Endothelial cell of umbilical vein (primary cell): ENCODE data around the gene LIN54. TPM values are rescaled to one million over a fixed set of nuclear protein-coding genes. Genes with fewer than 3 reads are reported as not detected.

ENCODE experiments used
- BruUV-seq: library from RNA; stranded (reverse); fragments of 400-500 nt; replicated peaks from 2 replicates; lab custom pipeline; 2021; lab: Mats Ljungman, UMichigan
- CTCF ChIA-PET: fragments of 300-600, 350-600 bp; sonication (Branson Sonifier 250); formaldehyde crosslinking; loops from one replicate; lab custom pipeline; 2021; ENCODE audit warnings: antibody characterized with exemption, inconsistent platforms; lab: Charles Lee
- POLR2A ChIA-PET: fragments of 300-600, 350-600 bp; sonication (Branson Sonifier 250); formaldehyde crosslinking; loops from one replicate; lab custom pipeline; 2021; ENCODE audit warnings: antibody characterized with exemption, inconsistent platforms; lab: Charles Lee
- DNase-seq: peaks from one replicate; pipeline ENCODE4 v3.0.0-alpha.2; 2011; ENCODE audit warnings: low read depth, low spot score
- FAIRE-seq: peaks from 2 replicates; lab custom pipeline; 2011; peaks lifted over from hg19 to GRCh38; lab: Jason Lieb, UNC
- H2AFZ ChIP-seq: 2 replicates; pipeline ENCODE4 v1.6.0; 2012; ENCODE audit warnings: low read depth, low read length, control low read depth, inconsistent platforms
- H3K27ac ChIP-seq: 2 replicates; pipeline ENCODE4 v1.5.1; 2011; ENCODE audit warnings: low read depth, mild to moderate bottlenecking, control low read depth, low read length, moderate library complexity; ENCODE audit not compliant: insufficient read depth
- H3K27me3 ChIP-seq, 2 experiments: 2 replicates each; pipeline versions ENCODE4 v1.6.0 to v1.6.1; 2011; ENCODE audit warnings: low read length in 2 of 2, mixed read lengths in 1 of 2; ENCODE audit not compliant: control insufficient read depth in 2 of 2, insufficient read depth in 2 of 2
- H3K36me3 ChIP-seq, 2 experiments: 2 replicates in 1 of 2; 3 replicates in 1 of 2; pipeline ENCODE4 v1.5.1; 2011; ENCODE audit warnings: low read length in 2 of 2, mild to moderate bottlenecking in 1 of 2, moderate library complexity in 1 of 2; ENCODE audit not compliant: control insufficient read depth in 2 of 2, insufficient read depth in 2 of 2; ENCODE audit errors: extremely low read depth in 1 of 2
- H3K4me1 ChIP-seq: 3 replicates; pipeline ENCODE4 v1.5.1; 2011; ENCODE audit warnings: mild to moderate bottlenecking, low read length; ENCODE audit not compliant: control insufficient read depth, insufficient read depth; ENCODE audit errors: extremely low read depth
- H3K4me2 ChIP-seq: 2 replicates; pipeline ENCODE4 v1.6.1; 2011; ENCODE audit warnings: low read length, control low read depth, mixed read lengths; ENCODE audit not compliant: insufficient read depth
- H3K4me3 ChIP-seq, 3 experiments: fragments of 200-600 bp in 1 of 3; sonication (generic), shearing (Covaris generic) in 1 of 3; replicated peaks in 1 of 3; 2 replicates each; pipeline ENCODE4 v1.5.1; 2011 to 2016; ENCODE audit warnings: control low read depth in 3 of 3, low read length in 3 of 3, mild to moderate bottlenecking in 2 of 3, inconsistent platforms in 1 of 3, low read depth in 1 of 3, moderate library complexity in 1 of 3; ENCODE audit not compliant: insufficient read depth in 1 of 3
- H3K79me2 ChIP-seq: 2 replicates; pipeline ENCODE4 v1.6.0; 2012; ENCODE audit warnings: low read length, inconsistent platforms; ENCODE audit not compliant: control insufficient read depth, insufficient read depth
- H3K9ac ChIP-seq: replicated peaks from 2 replicates; pipeline ENCODE3; 2011; ENCODE audit warnings: low read length, control low read depth; ENCODE audit not compliant: insufficient read depth; ENCODE audit errors: extremely low read depth
- H3K9me1 ChIP-seq: replicated peaks from 3 replicates; pipeline ENCODE4 v1.6.0; 2011; ENCODE audit warnings: mild to moderate bottlenecking, low read length; ENCODE audit not compliant: control insufficient read depth, insufficient read depth; ENCODE audit errors: extremely low read depth
- H3K9me3 ChIP-seq: replicated peaks from 2 replicates; pipeline ENCODE4 v1.5.1; 2012; ENCODE audit warnings: low read length, inconsistent platforms; ENCODE audit not compliant: control insufficient read depth, insufficient read depth
- H4K20me1 ChIP-seq: replicated peaks from 2 replicates; pipeline ENCODE3; 2011; ENCODE audit warnings: mild to moderate bottlenecking, low read length; ENCODE audit not compliant: control insufficient read depth, insufficient read depth; ENCODE audit errors: extremely low read depth
- EZH2 ChIP-seq: IDR thresholded peaks from 2 replicates; pipeline ENCODE4 v1.6.1; 2012; ENCODE audit warnings: borderline replicate concordance, low read depth, mild to moderate bottlenecking, moderate library complexity, low read length, inconsistent platforms; ENCODE audit not compliant: severe bottlenecking
- FOS ChIP-seq: IDR thresholded peaks from 2 replicates; pipeline ENCODE4 v1.6.1; 2011; ENCODE audit warnings: mild to moderate bottlenecking, low read length, moderate library complexity, borderline replicate concordance; ENCODE audit not compliant: insufficient read depth
- GATA2 ChIP-seq: IDR thresholded peaks from 2 replicates; pipeline ENCODE4 v1.7.0; 2011; ENCODE audit warnings: low read depth, mild to moderate bottlenecking, moderate library complexity, mixed read lengths, low read length; ENCODE audit not compliant: insufficient read length, insufficient read depth
- JUN ChIP-seq: IDR thresholded peaks from 2 replicates; pipeline ENCODE4 v1.6.1; 2011; ENCODE audit warnings: borderline replicate concordance, low read depth; ENCODE audit not compliant: insufficient read length, insufficient read depth
- MYC ChIP-seq: IDR thresholded peaks from one replicate; pipeline ENCODE4 v1.6.1; 2011; ENCODE audit warnings: mild to moderate bottlenecking, low read depth, low read length
- POLR2A ChIP-seq: IDR thresholded peaks from 2 replicates; pipeline ENCODE4 v1.6.1; 2012; ENCODE audit warnings: low read depth, mild to moderate bottlenecking, control low read depth, low read length
- POLR2AphosphoS5 ChIP-seq: IDR thresholded peaks from 2 replicates; pipeline ENCODE4 v1.6.1; 2012; ENCODE audit warnings: low read depth, mild to moderate bottlenecking, control low read depth, low read length, moderate library complexity; ENCODE audit not compliant: insufficient read depth
- dilution Hi-C: fragments of 300-500 bp; cut with MboI; formaldehyde crosslinking; loops from one replicate; pipeline ENCODE4 v1.15.0; 2019; ENCODE audit warnings: low sequenced_read_pairs; ENCODE audit not compliant: extremely low pct_ligation_motif_present
- intact Hi-C: fragments of 100-400 bp; cut with micrococcal nuclease; formaldehyde crosslinking; loops from one replicate; pipeline ENCODE4 v1.10.0; 2022
- polyA plus RNA-seq, 4 experiments: library from polyadenylated mRNA; depleted of rRNA in 3 of 4; stranded (reverse) in 3 of 4; unstranded in 1 of 4; fragments of >200 nt; gene quantifications; 2 replicates each; pipeline versions ENCODE4 v1.2.1 to v1.2.3, GENCODE V29; 2011 to 2012; ENCODE audit warnings: missing spikeins in 1 of 4
- total RNA-seq: library from RNA; stranded (reverse); gene quantifications from 2 replicates; pipeline ENCODE4 v1.2.3, GENCODE V29; 2021
- TF ChIP-seq, protein P1 (sequence below), 2 donors: IDR thresholded peaks; 1 replicate in 1 of 2; 2 replicates in 1 of 2; pipeline ENCODE4 v1.5.1; 2011; ENCODE audit warnings: low read length in 2 of 2, mild to moderate bottlenecking in 2 of 2, moderate library complexity in 2 of 2, control low read depth in 1 of 2, inconsistent platforms in 1 of 2, low read depth in 1 of 2; ENCODE audit not compliant: insufficient read depth in 1 of 2; ENCODE audit errors: extremely low read depth in 1 of 2
- TF ChIP-seq, protein P2 (sequence below): IDR thresholded peaks from 2 replicates; pipeline ENCODE4 v1.6.1; 2011; ENCODE audit not compliant: insufficient read depth, insufficient read length

The LIN54 gene
- total and polyA plus RNA-seq, 2 donors (not counting 3 experiments of a cell fraction or from before 2014, with no cell fraction given) = 6.2 to 15.7 TPM

DNA sequence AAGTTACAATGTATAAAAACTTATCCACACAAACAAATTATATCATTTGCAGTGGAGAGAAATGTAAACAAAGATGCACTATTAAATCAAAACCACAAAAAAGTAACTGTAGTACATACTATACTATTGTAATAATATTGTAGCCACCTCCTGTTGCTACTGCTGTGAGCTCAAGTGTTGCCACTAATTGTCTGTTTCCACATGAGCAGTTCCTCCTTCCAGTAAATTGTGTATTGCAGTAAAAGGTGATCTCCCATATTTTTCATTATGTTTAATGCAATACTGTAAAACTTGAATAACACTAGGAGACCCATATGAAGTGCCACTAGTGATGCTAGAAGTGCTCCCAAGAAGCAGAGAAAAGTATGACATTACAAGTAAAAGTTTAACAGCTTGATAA, 11.7 kb downstream of the LIN54 start:
- Histone ChIP-seq H3K27me3 (no peaks in the 10 kb centered on the region), H3K79me2 (peaks cover 44% of the 10 kb centered on the region), H3K27ac (no peak overlapping the region), H3K4me2 (no peak overlapping the region), H3K4me1 (no peaks in the 10 kb centered on the region), H3K9me1 (no peaks in the 10 kb centered on the region), H4K20me1 (no peaks in the 10 kb centered on the region), H3K4me3 (no peak overlapping the region), H3K9ac (no peak overlapping the region), H3K9me3 (no peaks in the 10 kb centered on the region), H3K36me3 (no peaks in the 10 kb centered on the region), H2AFZ (no peak overlapping the region)
- intact Hi-C loops = no loop called here
- dilution Hi-C loops = no loop called here
- FAIRE-seq = no peak
- DNase-seq = no peak
- CTCF ChIA-PET = no interaction called here
- TF ChIP-seq MYC (no peak), POLR2AphosphoS5 (no peak), POLR2A (no peak), FOS (no peak), EZH2 (no peak), JUN (no peak), GATA2 (no peak)
- TF ChIP-seq, protein P1, sequence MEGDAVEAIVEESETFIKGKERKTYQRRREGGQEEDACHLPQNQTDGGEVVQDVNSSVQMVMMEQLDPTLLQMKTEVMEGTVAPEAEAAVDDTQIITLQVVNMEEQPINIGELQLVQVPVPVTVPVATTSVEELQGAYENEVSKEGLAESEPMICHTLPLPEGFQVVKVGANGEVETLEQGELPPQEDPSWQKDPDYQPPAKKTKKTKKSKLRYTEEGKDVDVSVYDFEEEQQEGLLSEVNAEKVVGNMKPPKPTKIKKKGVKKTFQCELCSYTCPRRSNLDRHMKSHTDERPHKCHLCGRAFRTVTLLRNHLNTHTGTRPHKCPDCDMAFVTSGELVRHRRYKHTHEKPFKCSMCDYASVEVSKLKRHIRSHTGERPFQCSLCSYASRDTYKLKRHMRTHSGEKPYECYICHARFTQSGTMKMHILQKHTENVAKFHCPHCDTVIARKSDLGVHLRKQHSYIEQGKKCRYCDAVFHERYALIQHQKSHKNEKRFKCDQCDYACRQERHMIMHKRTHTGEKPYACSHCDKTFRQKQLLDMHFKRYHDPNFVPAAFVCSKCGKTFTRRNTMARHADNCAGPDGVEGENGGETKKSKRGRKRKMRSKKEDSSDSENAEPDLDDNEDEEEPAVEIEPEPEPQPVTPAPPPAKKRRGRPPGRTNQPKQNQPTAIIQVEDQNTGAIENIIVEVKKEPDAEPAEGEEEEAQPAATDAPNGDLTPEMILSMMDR (IDR thresholded peaks at IDR 0.05; ENCODE audit: extremely low read depth in 1 of 2, insufficient read depth in 1 of 2, low read depth in 1 of 2, low read length in 2 of 2) = no peak
- TF ChIP-seq, protein P2, sequence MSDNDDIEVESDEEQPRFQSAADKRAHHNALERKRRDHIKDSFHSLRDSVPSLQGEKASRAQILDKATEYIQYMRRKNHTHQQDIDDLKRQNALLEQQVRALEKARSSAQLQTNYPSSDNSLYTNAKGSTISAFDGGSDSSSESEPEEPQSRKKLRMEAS = no peak
- no TSS peak for BruUV-seq
- POLR2A ChIA-PET = no interaction called here
